DMS79 treated with DMSO at 0.1 percent for 48 hours (cell line): ENCODE results near the gene LRP8.
A peak's percentile ranks its signal among the peaks of the same experiment; 100 is the strongest.

Experiments used
- DNase-seq: peaks from one replicate; lab custom pipeline; 2025; lab: John Stamatoyannopoulos, UW

LRP8 gene

DNA sequence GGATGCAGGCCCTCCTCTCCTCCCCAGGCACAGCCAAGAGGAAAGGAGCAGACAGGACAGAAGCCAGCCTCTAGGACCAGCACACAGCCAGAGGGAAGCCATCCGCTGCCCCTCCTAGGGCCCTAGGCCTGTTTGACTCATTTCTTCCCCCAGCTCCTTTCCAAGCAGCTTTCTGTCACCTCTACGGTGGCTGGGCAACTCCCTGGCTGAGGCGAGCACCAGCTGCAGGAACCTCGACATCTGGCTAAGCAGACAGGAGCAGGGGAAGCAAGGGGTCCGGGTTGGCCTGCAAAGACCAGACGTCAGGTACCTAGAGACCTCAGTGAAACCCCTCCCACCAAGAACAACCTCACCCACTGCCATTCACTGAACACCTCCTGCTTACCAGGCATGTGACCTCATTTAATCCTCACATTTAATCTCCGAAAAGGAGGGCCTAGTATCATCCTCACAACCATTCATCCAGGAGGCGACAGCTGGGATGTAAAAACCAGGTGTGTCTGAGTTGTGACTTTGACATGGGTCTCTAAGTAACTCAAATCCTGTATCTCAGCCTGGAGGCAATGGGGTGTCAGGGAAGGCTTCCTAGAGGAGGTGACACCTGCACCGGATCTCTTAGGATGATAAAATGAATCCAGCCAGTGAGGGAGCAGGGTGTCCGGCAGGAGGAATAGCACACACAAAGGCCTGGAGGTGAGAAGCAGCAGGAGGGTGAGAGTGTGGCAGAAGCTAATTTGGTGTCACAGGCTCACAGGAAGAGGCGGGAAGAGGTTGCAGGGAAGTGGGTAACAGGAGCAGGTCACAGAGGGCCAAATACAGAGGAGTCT lies 5.9 kb downstream of the LRP8 start:
- DNase-seq, result no peak

DNA sequence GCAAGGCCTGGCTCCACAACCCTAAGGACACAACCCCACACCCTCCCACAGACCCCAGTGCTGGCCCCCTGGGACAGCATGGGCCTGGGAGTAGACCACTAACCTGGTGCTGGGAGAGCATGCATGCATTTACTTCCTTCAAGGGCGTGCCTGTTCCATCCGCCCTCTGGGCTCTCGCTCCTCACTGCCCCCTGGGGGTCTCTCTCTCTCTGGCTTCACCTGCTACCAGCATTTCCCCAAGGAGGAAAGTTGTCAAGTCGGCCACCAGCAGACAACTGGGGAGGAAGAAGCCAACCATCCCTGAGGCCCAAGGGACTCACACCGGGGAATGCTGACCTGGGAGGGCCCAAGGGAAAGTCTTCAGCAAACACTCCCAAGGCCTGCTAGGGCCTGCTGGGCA lies 6.5 kb downstream of the LRP8 start:
- DNase-seq, result no peak

DNA sequence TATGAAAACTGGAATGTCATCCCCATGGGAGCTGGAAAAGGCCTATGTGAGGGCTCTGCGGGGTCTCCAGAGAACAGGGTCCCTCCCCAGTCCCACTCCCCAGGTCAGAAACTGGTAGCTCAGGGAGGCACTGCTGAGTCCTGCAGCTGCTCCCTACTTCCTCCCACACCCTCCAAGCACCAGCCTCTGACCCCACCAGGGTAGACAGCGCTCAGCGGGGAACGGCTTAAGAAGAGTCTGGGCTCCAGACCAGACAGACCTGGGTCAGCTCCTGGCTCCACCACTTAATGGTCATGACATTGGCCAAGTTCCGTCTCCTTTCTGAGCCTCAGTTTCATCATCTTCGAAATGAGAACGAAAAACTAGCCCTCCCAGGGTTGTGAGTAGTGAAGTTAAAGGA lies 7.2 kb downstream of the LRP8 start:
- DNase-seq, result no peak

DNA sequence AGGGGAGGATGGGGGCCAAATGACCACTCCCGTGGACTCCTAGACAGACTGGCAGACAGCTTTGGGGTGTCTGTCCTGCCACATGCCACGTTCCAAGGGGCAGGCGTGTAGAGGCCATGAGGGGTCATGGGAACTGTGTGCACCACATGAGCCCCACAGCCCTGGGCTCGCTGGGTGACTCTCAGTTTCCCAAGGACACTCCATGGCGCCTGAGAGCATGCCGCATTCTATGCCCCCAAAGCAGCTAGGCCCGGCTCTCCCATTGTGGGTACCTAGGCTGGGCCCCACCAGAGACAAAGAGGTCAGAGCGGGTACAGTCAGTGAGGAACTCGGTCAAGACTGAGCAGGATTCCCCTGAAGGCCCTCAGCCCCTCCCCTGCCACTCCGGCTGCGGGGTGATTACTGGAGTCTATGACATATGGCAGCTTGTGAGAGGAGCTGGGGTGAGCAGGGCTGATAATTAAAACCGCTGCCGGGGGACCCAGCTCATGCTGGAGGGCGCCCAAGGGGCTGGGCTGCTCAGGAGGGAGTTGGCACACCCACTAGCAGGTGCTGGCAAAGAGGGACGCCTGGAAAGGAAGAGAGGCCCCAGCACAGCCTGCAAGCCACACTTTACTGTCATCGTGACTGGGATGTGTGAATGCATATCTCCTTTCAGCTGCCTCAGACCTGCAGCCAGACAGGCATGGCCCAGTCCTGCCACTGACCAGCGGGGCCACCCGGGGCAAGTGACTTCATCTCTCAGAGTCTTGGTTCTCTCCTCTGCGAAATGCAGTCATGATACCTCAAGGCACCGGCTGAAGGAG lies 8.4 kb downstream of the LRP8 start:
- DNase-seq, result no peak

DNA sequence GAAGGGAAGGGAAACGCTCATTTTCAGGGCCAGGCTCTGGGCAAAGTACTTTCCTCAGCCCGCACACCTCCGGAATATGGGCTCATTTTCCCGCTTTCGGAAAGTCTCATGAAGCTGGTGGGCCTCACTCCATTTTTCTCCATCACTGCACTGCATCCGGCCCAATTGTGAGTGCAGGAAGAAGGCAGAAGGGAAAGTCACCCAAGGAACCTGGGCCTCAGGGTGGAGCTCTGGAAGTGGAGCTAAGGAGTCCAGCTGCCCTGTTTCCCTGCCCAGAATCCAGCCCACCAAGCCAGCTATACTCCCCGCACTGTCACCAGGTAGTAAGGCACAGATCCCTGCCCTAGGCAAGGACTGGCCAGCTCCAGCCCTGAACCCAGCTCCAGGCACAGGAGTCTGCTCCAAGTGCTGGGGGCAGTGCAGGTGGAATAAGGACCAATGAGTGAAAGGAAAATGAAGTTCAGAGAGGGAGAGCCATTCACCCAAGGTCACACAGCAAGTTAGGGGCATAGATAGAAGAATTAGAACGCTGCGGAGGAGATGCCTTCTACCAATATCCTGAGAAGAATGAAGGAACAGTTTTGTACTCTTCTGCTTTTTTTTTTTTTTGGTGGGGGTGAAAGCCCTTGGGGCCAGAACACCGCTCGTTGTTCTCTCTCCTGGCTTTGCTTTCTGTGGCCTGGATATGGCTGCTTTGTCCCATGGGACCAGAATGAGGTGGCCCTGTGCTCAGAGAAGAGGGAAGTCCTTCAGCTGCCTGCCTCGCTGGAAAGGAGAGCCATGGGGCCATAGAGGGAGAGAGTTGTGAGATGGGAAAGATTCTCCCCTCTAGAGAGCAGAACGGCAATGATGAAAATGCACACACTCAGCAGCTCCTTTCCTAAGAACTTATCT lies 10.0 kb downstream of the LRP8 start:
- no peak for DNase-seq

DNA sequence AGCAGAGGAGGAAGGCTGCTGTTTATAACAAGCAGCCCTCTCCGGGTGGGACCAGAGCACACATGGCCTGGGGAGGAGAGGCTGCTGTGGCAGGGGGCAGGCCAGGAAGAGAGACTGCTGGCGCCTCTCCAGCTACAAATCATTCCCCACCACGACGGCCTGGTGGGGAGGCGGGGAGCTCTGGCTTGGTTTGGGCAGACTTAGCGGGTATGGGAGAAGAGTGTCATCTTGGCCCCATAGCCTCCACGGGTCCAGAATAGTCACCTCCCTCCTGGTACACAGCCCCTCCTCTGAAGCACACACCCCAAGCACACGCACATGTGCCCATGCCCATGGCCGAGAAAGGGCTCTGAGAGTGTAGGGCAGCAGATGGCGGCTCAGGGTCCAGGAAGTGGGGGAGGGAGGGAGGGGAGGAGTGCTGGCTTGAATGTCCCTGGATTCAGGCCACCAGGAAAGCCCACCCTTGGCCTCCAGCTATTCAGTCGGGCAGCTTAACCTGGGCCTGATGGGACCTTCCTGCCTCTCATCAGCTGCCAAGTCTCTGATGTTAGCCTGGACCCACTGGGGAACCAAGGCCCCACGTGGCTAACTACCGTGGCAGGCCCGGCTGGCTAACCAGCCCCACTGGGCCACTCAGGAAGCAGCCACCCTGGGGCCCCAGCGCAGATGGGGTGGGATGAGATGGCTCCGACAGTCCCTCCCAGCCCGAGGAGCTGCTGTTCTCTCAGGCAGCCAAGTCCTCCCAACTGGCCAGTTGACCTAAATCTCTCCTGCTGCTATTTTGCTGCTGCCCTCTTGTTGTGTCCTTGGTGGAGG lies 10.9 kb downstream of the LRP8 start:
- no peak for DNase-seq

DNA sequence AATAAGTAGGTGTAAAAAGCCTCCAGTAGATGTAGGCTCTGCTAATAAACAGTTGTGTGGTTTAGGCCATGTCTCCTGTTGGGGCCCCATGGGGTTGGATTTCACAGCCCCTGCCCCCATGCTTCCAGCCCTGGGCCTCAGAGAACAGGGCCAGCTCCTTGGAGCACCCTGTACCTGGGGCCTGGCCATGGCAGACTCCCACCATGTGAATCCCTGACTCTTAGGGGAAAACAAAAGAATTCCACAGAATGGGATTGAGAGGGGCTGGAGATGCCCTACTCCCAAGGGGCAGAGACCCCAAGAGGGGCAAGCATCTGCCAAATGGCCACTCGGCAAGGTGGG lies 11.5 kb downstream of the LRP8 start:
- no peak for DNase-seq

DNA sequence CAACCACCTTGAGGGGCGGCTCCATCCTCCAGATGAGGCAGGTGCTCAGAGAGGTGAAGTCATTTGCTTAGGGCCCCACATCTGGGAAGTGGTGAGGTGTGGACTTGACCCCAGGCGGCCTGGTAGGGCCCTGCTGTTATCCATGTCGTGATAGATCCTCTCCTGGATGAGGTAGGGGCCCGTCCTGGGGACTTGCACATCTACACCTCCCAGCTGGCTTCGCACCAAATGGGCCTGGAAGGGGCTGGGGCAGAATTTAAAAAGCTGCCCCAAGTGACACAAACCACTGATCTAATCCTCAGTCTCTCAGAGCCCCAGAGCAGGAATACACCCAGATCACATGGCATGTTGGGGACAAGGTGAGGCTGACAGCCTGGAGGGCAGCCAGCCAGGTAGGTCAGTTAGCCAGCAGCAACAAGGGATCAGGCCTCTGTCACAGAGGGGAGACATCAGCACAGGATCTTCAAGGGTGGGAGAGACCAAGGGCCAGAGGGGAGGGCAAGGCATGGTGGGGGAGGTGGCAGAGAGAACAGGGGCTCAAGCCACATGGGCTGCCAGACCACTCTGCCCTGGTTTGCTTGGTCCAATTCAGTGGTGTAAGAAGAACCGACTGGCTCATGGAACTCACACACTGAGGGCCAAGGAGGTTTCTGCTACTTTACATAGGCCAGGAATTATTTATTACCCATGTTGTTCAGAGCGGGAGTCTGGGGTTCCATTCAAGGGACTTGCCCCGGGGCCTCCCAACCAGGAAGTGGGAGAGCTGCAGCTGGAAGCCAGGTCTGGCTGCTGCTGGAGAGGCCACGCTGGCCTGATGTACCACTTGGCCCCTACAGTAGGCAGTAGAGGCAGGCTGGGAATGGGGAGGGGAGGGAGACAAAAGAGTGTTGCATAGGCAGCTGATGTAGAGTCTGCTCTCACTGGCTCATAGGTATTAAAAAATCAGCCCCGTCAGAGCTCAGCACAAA lies 12.1 kb downstream of the LRP8 start:
- no peak for DNase-seq

DNA sequence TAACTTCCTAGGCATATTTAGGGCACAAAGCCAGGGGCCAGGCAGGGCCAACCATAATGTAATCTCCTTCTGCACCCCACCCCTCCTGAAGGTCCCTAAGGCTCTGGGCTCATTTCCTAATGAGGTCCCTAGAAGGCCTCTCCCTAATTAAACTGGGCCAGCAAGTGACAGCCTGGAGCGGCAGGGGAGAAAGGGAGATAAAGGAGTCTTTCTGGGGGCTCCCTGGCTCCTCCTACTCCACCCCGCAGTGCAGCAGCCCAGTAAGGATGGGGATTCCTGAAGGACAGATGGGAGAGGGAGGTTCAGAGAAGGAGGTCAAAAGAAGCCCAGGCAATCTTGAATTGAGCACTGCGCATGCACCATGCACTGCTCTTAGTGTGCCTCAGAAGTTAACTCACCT lies 12.8 kb downstream of the LRP8 start:
- no peak for DNase-seq

DNA sequence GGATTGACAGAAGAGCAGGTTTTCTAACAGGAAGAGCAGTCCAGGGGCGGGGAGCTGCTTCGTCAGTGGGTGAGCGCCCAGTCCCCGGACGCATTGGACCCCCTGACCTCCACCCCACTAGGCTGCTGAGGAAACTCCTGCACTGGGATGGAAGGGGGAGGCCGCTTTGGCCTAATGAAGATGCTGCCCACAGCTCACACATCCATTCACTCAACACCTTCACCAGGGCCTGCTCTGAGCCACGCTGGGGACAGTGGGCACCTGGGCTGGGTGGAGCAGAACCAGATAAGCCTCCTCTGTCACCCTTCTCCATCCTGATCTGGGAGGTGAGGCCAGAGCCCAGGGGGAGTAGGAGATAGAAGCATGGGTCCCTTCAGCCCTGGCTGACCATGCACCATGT lies 13.3 kb downstream of the LRP8 start:
- no peak for DNase-seq

DNA sequence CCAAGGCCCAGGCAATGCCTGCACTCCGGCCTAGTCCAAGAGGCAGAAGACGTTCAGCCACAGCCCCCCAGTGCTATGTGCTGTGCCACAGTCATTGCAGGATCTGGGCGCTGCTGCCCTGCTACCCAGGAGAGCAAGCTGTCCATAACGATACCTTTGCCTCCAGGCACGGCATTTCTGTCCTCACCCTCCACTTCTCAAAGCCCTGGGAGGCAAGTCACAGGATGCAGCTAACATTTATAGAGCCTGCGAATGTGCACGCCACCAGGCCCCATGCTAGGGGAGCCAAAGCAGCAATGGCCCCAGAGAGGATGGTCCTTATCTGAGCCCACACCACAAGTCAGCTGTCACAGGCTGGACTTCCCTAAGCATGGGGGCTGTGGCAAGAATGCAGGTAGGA lies 13.8 kb downstream of the LRP8 start:
- DNase-seq, result no peak

DNA sequence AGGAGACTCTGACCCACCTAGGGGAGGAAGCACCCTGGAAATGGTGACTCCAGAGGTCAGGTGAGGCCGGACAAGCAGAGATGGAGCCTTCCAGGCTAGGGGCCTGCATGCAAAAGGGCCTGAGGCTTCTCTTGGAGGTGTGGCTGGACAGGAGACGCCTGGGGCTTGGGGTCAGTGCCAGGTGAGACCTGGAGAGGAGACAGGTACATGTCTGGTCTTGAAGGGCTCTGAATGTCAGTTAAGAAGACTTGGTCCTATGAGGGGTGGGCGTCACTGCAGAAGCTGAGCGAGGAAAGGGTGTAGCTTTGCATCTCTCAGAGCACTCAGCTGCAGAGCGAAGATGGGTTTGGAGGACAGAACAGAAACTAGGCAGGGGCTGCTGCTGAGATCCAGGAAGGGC lies 14.3 kb downstream of the LRP8 start:
- no peak for DNase-seq

DNA sequence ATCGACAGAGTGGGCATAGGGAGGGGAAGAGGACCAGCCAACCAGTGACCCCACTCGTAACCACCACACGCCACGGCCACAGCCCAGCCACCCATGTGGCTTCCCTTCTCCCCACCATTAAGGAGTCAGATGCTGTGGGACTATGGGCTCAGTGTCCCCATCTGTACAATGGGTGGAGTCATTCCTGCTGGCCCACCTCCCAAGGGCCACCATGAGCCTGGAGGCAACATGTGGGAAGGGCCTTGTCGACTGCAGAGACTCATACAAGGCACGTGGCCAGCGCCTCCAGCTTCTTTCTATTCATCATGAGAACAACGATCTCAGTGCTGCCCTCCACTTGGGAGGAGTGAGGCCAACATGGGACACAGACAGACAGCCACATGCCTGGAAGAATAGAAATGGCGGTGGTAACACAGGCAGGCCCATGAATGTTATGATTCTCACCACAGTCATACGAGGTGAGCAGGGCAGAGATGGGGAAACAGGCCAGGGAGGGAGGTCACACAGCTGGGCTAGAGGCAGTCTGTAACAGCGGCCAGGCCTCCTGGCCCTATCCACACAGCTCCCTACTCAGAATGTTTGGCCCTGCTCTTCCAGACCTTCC lies 16.1 kb downstream of the LRP8 start:
- DNase-seq, result no peak

DNA sequence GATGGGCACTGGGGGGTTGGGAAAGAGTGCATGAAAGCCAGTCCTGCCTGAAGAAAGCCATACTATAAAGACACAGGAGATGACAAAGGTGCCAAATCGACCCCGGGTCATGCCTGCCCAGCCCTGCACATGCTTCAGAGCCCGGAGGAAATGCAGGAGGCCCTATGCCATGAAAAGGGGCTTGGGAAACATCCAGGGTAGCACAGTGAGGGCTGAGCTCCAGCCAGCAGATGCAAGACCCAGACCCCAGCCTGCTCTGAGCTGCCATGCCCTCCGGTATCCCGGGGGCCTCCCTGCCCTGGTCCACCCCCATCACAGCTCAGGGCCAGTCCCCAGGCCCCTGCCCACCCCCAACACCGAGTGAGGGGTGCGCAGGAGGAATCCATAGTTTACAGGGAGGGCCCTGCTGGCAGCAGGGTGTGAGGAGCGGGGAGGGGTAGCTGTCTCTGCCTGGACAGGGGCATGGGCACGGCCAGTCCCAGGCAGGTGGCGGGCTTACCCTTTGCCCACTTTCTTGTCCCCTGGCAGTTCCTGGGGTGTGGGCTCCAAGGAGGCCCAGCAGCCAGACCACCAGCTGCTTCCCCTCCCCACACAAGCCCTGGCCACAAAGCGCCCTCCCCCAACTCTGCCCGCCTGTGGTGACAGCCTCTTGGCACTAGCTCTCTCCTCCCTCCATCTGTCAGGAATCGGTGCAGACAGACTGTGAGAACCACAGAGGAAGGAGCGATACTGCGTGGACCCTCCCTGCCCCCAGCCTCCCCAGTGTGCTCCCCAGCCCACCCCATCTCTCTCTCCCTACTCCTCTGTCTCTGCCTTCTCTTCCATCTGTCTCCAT lies 16.8 kb downstream of the LRP8 start:
- DNase-seq, result no peak

DNA sequence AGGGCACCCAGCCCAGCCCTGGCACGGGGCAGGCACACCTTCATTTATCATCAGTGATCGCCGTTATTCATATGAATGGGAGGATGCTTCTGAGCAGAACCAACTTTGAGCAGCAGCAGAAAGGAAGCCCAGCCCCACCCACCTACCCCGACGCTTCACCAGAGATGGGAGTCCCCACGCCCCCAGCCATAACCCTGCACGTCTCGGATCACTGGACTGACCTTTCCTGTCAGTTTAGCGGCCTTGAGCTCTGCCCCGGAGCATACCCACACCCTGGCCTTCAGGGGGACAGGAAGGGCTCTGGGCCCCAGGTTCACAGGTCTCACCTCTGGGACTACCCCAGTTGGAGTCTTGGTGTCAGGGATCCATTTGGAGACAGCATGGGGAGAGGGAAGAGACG lies 18.1 kb downstream of the LRP8 start:
- no peak for DNase-seq

DNA sequence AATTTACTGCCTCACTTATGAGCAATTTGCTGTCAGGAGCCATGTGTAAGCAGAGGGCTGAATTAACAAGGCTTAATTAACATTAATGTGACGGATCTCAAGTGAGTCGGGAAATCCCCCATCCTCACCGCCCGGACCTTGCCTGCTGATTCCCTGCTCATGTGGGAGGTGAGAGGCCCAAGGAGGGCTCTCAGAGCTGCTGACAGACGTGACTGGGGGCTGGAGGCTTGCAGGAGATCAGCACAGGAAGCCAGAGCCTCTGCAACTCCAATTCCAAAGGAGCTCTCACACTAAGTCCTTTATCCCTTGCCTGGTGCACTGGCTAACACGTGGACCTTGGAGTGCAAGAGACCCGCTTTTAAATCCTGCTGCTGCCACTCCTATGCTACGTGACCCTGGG lies 19.4 kb downstream of the LRP8 start:
- DNase-seq, result no peak

DNA sequence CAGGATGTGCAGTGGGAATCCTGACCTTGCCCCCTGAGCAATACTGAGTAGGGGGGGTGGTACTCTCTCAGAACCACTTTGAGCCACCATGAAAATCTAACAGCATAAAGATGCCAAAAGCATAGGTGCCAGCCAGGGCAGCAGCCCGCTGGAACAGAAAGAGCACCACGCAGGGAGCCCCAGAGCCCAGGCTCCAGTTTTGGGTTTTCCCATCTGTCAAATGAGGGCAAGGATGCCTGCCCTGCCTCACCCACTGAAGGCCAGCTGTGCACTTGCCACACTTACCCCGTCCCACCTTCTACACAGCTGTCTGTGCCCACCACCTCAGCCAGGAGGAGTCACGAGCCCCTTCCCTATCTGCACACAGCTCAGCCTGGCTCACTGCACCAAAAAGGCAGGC lies 20.8 kb downstream of the LRP8 start:
- no peak for DNase-seq

DNA sequence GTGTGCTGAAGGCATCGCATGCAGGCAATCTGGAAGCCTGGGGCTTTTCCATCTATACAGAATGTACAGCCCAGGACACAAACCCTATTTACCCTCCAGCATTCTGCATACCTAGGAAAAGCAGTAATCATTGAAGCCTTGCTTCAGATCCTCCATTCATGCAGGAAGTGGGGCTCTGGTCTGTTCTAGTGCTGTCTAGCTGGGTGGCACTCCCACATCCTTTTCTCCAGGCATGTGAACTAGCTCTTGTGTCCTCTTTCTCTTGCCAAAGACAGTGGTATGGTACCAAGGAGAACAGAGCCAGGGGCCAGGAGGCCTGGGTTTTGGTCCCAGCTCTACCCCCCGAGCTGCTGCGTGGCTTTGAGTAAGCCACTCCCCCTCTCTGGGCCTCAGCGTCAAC lies 21.7 kb downstream of the LRP8 start:
- no peak for DNase-seq

DNA sequence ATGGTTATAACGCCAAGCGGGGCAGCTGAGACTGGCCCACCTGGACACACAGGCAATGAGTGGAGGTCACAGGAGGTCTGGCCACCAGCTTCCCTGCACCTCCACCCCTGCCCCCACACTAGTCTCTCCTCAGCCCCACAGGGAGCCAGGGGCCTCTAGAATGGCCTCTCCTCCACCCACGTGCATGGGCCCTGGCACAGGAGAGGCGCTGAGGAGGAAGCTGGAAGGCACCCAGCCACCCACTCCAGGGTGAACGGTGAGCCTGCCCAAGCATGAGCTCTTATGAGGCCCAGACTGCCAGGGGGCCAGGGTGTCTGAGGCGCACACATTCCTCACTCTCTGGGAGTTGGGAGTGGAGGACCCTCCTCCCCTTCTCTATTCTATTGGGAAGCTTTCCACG lies 22.2 kb downstream of the LRP8 start:
- DNase-seq, result peak; percentile 12
